Tibial nerve (tissue), 4 donors: ENCODE data around the gene KRTAP3-3.

Experiments used
- CTCF ChIP-seq, 5 experiments: fragments of 200-600 bp in 3 of 5; fragments of 450-650 bp in 2 of 5; sonication (generic) in 3 of 5; IDR thresholded peaks; one replicate each; pipeline ENCODE4 v1.5.1; 2016 to 2019; ENCODE audit warnings: antibody characterized with exemption in 5 of 5, mild to moderate bottlenecking in 3 of 5, moderate library complexity in 2 of 5
- EP300 ChIP-seq, 2 donors: sonication (generic); formaldehyde crosslinking; IDR thresholded peaks; one replicate each; pipeline ENCODE4 v1.6.1; 2017; ENCODE audit warnings: antibody characterized with exemption in 2 of 2, mild to moderate bottlenecking in 1 of 2

DNA sequence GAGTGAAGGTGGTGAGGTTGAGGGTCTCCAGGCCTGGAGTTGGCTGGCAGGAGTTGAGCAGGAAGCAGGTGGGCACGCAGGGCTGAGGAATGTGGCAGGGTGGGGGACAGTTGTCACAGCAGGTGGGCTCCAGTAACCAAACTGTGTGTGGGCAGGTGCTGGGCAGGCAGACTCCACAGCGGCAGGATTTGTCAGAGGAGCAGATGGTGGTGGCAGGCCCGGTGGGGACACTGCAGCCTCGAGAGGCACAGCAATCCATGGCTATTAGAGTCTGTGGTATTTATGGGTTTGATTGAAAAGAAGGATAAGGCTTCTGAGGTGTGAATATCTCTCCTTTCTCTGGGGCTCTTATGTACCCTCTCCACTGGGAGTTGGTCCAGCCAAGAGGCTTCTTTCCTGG, at the start of gene KRTAP3-3:
- no peak for TF ChIP-seq CTCF (IDR thresholded peaks at IDR 0.05)
- TF ChIP-seq EP300 (IDR thresholded peaks at IDR 0.05), result no peak
